HG02938 (cell line): Measurements from ENCODE around the gene ATP9A.
"Not testable (repeated sequence)": the region's sequence is repeated elsewhere in the genome, so short reads cannot be mapped to it uniquely, and the experiment has no call there.

Source experiments
- ATAC-seq: cut with Tn5 transposase; IDR thresholded peaks from one replicate; pipeline ENCODE4 v1.9.1; 2021; ENCODE audit warnings: mild to moderate bottlenecking, moderate library complexity; ENCODE audit not compliant: unreplicated experiment

ATP9A gene

DNA sequence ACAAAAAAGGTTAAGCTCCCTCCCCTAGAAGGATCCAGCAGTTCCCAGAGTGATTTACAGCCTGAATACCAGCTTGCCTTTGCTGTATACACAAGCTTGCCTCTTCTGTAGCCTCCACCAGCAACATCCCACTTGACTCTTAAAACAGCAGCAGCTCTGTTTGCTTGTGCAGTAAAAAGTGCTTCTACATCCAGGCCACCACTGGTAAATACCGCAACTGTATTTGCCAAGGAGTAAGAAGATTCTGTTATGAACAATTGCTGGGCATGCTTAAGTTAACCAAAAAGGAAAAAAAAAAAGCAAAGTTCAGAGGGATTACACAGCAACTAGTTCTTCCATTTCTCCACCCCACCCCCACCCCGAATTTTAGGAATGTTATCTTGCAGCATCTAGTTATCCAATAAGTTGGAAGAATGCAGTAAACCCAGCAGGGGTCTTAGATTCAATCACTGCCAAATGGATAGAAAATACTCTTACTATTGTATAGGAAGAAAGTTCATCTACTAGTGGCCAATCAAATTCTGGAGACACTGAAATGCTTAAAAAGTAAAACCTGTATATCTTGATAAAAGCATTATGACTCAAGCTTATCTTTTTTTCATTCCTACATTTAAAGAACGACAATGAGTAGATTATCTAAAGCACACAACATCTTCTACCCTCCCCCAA is 29.3 kb upstream of the ATP9A start:
- no peak for ATAC-seq

DNA sequence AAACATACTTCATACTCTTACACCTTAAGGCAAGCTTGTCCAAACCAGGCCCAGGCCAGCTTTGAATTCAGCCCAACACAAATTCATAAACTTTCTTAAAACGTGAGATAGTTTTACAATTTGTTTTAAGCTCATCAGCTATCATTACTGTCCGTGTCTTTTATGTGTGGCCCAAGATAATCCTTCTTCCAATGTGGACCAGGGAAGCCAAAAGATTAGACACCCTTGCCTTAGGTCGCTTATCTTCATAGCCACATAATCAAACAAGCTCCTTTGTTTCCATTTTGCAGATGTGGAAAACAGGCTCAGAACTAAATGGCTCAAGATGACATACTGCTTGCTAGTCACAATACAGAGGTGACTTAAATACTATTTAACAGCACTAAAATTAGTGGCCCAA is 28.1 kb upstream of the ATP9A start:
- no peak for ATAC-seq

DNA sequence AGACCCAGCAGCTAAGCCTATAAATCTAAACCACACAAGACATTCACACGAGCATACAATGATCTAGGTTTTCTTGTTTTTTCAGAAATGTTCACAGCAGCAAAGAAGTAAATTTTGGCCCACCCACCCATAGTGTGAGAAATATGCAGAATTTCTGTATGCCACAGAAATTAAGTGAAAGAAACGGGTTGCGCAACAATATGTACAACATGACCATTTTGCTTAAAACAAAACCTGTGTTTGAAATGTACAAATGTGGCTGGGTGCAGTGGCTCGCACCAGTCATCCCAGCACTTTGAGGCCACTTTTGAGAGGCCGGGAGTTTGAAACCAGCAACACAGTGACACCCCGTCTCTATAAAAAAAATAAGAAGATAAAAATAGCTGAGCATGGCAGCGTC is 24.8 kb upstream of the ATP9A start:
- ATAC-seq, result no peak

DNA sequence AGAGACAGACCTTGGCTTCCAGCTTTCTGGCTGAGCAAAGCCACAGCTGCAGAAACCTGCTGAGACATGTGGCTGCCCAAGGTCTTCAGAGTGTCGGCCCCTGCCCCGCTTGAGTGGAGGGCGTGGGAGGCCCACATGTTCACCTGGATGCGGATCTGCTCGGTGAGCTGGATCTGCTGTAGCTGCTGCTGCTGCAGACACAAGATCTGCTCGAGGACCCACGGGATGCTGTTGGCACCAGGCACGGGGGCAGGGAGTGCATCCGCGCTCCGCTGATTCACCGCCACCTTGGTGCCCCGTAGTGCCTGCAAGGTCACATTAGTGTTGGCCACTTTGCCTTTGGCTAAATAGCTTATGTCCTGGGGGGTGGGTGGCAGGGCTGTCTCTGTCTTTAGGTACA is 23.4 kb upstream of the ATP9A start:
- ATAC-seq, result no peak

DNA sequence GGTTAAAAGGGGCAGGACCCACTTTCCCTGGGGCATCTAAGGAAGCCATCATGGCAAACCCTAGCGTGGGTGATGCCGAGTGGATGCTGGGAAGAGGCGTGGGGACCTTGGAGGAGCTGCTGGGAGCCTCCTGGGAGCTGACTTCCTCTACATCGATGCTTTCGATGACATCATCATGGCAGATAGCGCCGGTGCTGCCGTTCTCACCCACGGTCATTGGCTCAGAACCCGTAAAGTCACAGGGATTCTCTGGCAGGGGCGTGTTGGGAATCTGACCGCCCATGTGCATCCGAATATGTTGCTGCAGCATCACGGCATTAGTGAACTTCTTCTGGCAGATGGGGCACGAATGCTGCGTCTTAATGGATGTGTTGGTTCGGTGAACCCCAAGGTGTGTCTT is 22.1 kb upstream of the ATP9A start:
- ATAC-seq, result no peak

DNA sequence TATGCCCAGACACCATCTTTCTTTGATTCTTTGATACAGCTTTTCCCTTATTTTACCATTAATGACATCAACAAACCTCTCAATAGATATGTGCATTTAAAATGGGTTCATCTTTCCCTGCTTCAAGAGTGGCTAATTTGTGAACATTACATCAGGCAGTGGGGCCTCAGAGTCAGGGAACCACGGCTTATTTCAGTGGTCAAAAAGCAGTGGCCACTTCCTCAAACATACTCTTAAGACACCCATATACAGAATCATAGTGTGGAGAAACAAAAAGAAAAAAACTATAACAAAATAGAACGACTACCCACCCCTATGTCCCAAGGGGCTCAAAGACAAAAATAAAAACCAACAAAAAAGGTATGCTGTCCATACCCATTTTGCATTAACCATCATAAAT is 21.2 kb upstream of the ATP9A start:
- peak; percentile 49 for ATAC-seq

DNA sequence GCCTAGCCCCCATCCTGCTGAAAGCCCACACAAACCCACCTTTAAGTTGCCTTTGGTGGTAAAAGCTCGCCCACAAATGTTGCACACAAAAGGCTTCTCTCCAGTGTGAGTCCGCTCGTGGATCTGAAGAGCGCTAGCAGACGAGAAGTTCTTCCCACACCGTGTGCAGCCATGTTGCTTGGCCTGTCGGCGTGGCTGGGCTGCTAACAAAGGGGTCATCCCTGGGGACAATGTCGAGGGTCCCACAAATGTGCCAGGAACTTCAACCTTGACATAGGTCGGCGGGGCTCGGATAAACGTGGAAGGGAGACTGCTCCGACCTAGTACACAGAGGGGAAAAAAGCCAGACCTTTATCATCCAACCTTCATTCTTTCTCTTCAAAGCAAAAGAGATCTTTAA is 20.6 kb upstream of the ATP9A start:
- ATAC-seq, result no peak

DNA sequence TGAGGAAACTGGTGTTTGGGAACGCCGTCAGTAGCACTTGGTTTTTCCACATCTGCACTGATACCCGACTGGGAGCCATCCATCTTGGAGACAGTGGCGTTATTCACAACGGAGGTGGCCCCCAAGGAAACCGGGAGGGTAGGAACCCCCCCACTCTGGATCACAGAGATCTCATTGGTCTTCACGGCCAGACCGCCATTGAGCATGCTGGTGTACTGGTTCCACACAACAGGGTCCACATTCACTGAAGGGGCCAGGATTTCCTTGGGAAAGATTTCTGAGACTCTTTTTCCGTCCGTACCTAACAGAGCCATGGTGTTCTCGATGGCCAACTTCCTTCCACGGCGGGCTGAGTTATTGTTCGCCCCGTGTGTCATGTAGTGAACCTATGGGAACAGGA is 16.1 kb upstream of the ATP9A start:
- no peak for ATAC-seq

DNA sequence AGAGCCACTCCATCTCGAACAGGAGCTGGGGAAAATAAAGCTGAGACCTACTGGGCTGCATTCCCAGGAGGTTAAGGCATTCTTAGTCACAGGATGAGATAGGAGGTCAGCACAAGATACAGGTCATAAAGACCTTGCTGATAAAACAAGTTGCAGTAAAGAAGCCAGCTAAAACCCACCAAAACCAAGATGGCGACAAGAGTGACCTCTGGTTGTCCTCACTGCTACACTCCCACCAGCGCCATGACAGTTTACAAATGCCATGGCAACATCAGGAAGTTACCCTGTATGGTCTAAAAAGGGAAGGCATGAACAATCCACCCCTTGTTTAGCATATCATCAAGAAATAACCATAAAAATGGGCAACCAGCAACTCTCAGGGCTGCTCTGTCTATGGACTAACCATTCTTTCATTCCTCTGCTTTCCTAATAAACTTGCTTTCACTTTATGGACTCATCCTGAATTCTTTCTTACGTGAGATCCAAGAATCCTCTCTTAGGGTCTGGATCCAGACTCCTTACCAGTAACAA is 10.1 kb upstream of the ATP9A start:
- not testable (repeated sequence) for ATAC-seq

DNA sequence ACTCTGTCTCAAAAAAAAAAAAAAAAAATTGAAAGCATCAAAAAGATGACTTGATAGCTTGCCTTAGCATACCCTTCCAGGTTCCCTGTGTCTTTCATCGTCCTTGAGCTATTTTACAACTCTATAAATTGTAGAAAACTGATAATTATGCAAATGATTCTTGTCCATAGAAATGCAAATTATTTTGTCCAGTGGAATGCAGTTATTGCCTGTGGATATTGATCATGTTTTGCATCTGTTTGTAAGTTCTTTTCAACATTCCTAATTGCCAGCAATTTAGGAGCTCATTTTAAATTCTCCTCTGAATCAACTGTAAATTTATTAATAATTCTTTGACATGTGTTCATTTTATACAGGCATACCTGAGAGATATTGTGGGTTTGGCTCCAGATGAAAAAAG is 7.1 kb upstream of the ATP9A start:
- ATAC-seq, result no peak

DNA sequence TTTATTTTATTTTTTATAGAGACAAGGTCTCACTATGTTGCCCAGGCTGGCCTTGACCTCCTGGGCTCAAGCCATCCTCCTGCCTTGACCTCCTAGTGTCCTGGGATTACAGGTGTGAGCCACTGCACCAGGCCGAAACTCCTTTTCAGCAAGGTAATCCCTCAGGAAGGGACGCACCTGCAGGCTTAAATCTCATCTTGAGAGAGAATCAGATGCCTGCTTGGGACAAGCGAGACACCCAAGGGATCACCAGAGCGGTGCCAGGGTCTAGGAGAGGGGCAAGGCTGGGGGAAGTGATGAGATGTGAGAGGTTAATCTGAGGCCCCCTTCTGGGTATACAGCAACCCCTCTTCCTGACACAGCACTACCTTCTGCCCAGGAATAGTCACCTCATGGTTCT is 4.0 kb upstream of the ATP9A start:
- ATAC-seq, result no peak

DNA sequence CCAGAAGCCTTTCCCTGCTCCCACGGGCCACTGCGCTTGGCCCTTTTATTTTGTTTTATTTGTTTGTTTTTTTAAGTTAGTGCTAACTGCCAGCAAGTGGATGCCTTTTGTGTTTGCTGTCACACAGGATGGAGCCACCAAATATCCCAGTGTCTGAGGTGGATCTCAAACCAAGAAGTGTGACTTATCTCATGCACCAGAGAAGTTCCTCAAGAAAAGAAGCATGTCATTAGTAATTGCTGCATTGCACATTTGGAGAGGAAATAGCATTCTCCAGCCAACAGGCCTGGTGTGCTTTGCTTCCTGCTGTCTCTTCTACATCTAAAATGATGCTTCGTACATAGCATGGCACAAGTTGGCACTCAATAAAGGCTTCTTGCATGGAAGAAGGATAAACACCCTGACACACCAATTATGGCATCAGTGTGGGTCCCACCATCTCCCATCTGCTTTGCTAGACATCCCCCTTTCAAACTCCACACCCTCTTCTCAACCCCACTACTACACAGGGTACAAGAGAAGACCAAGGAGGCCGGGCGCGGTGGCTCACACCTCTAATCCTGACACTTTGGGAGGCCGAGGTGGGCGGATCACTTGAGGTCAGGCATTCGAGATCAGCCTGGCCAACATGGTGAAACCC is 1.9 kb upstream of the ATP9A start:
- no peak for ATAC-seq

DNA sequence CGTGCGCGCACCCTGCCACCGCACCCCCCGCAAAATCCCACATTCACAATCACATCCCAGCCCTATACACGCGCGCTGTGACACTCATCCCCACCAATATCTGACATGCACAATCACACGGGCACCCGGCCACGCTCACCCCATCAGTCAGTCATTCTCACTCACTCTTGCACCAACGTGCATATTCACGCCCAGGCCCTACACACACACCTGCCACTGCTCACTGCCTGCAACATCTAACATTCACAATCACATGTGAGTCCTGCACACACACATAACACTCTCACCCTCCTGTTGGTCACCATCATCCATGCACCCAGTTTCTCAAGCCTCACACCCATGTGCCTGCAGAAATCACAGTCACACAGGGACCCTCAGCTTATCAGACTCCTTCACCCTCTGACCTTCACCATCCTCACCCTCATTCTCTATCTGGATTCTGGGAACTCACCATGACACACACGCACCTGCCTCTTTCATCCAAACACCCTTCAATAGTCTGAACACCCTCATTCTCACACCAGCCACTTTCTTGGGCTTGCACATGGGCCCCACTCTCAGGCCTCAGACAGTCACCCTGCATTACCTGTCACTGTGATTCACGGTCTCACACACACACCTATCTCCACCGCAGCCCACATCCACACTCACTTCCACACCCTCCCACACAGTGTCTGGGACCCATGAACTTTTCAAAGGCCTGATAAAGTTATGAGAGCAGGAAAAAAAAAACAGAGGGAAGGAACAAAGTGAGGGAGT is 748 bp upstream of the ATP9A start:
- ATAC-seq, result no peak

DNA sequence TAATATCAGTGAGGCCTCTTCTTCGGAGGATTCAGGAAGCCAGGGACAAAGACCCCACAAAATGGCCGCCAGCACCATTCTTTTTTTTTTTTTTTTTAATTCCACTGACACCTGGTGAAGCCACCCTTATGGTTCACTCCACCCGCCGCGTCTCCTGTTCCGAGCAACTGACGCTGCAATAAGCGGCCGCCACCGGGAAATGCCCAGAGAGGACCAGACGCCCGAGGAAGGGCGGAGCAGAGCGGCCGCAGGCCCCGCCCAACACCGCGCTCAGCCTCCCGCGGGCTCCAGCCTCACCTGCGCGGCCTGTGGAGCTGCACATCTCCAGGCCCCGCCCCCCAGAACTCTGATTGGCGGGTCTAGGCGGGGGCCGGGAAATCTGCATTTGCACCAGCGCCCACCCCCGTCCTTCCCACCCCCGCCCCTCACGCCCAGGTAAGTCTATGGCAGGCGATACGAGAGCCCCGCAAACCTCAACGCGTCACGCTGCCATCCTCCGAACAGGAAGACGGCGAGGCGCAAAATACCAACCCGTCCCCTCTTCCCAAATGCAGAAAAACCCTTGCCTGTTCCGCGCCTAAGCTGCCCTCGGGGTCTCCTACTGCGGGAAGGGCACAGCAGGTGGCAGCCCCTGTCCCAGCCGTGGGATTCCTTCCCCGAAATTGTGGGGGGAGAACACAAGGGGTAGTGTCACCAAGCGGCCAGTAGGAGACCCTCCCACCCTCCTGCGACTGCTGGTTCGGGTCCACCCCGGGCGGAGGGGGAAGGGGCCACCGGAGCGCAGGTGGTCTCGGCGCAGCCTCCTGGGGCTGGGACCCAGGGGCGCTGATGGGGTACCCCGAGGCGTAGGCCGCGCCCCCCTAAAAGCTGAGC is 960 bp downstream of the ATP9A start:
- no peak for ATAC-seq

DNA sequence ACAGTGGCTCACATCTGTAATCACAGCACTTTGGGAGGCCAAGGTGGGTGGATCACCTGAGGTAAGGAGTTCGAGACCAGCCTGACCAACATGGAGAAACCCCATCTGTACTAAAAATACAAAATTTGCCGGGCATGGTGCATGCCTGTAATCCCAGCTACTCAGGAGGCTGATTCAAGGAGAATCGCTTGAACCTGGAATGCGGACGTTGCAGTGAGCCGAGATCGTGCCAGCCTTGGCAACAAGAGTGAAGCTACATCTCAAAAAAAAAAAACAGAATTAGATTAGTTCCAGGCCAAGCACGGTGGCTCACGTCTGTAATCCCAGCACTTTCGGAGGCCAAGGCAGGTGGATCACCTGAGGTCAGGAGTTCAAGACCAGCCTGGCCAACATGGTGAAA is 2.8 kb downstream of the ATP9A start:
- ATAC-seq, result not testable (repeated sequence)

DNA sequence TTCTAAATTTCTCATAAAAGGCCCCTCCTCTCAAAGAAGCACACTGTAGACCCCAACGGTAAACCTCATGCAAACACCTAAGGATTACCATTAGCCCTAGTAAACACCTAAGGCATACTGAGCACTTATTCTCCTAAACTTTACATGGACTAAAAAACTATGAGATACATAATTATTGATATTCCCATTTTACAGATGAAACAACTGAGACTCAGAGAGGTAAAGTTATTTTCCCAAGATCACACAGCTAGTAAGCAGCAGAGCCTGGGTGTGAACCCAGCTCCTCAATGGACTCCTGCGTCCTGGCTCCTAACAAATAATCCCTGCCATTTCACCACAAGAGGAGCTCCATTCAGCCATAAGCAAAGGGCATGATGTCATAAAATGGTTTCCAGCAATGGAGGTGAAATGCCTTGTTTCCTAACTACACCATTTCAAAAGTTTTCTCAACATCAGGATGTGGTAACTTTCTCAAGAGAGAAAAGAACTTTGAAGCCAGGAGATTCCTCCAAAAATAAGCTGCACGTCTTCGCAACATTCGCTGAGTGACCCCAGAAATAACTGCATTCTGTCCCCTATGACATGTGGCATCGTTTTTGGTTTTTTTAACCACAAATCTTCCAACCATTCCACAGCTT is 4.1 kb downstream of the ATP9A start:
- no peak for ATAC-seq

DNA sequence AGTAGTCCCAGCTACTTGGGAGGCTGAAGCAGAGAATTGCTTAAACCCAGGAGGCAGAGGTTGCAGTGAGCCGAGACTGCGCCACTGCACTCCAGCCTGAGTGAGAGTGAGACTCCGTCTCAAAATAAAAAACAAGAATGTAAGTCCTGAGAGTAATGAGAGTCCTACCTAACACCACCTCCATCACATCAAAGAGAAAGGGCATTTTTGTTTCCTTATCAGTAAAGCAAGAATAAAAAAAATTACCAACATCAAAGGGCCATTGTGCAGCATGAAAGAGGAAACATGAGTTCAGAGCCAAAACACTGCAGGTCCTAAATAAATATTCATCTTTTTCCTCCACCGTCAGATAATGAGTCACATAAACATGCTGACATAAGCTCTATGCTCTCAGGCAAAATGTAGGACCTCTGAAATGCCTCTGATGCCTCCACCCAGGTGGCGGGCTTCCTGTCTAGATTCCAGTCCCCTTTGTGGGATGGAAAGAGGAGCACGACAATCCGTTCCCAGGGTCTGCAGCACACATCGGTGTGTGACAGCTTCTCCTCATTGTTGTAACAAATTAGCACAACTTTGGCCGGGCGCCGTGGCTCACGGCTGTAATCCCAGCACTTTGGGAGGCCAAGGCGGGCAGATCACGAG is 7.2 kb downstream of the ATP9A start:
- no peak for ATAC-seq

DNA sequence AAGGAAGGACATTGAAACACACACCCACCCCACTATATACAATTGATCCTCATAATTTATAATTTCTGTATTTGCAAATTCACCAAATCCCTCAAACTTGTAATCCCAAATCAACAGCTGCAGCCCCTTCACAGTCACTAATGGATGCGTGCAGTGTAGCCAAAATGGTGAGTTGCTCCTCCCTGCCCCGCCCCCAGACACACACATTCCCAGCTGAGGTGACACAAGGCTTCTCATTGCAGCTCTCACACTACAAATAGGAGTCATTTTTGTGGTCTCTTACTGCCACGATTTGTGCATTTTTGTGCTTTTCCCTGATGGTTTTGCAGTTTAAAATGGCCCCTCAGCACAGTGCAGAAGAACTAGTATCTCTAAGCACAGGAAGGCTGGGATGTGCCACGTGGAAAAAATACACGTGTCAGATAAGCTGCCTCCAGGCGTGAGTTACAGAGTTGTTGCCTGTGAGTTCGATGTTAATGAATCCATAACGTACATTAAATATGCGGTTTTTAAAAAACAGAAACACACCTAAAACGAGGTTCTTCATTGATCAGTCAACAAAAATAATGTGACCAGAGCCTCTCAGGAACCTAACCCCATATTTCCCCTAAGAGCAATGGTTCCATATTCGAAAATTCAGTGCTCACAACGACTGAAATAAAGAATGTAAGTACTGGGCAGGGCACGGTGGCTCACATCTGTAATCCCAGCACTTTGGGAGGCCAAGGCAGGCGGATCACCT is 8.2 kb downstream of the ATP9A start:
- ATAC-seq, result no peak

DNA sequence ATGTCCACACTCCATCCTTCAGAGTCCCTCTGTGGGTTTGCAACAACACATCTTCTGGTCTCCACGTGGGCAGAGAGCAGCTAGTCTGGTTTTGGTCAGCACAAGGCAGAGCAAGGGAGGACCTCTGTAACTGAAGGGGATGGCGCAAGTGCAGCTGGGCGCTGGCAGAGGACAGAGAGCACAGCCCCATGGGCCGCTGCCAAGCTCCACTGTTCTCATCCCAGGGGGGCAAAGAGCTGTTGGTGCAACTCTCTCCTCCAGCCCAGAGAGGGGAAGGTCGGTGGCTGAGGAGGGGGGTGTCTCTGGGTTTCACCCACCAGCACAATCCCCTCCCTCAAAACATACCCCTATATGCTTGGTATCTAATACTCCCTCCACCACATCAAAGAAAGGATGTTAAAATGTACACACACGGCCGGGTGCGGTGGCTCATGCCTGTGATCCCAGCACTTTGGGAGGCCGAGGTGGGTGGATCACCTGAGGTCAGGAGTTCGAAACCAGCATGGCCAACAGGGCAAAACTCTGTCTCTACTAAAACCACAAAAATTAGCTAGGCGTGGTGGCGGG is 9.1 kb downstream of the ATP9A start:
- ATAC-seq, result no peak
